ENCODE measurements around the gene BTBD9. TPM values are rescaled to one million over a fixed set of nuclear protein-coding genes. Genes with fewer than 3 reads are reported as not detected.

BTBD9 gene
- total RNA-seq, 4 donors from 2014 or later, result 17.3 to 50.3 (median 37.8) TPM

GRCh38 chr6:38193481-38194281, 446.0 kb downstream of the BTBD9 start:
- Histone ChIP-seq H3K9me3 (no peaks in the 10 kb centered on the region), H3K27me3 (no peaks in the 10 kb centered on the region), H3K4me1 (no peaks in the 10 kb centered on the region), H3K4me3 (no peak overlapping the region), H3K27ac (no peak overlapping the region), H3K36me3 (peaks cover 0 to 6% (median 0%) of the 10 kb centered on the region in 3 donors)
- DNase-seq, result no peak
- TF ChIP-seq CTCF (IDR thresholded peaks at IDR 0.05) (no peak), POLR2A (IDR thresholded peaks at IDR 0.05) (no peak)

GRCh38 chr6:38193051-38193450, 446.7 kb downstream of the BTBD9 start:
- H3K36me3 ChIP-seq, result peaks cover 0 to 6% (median 0%) of the 10 kb centered on the region in 3 donors
- H3K27ac ChIP-seq, result no peak overlapping the region
- no peak overlapping the region for H3K4me3 ChIP-seq
- DNase-seq, result no peak
- H3K9me3 ChIP-seq, result no peaks in the 10 kb centered on the region
- TF ChIP-seq POLR2A (IDR thresholded peaks at IDR 0.05) (no peak), CTCF (IDR thresholded peaks at IDR 0.05) (no peak)
- no peaks in the 10 kb centered on the region for H3K27me3 ChIP-seq
- no peaks in the 10 kb centered on the region for H3K4me1 ChIP-seq

- no peak overlapping the region for H3K27ac ChIP-seq
- no peaks in the 10 kb centered on the region for H3K27me3 ChIP-seq
- no peak overlapping the region for H3K4me3 ChIP-seq
- no peaks in the 10 kb centered on the region for H3K4me1 ChIP-seq
- TF ChIP-seq CTCF (IDR thresholded peaks at IDR 0.05) (no peak), POLR2A (IDR thresholded peaks at IDR 0.05) (no peak)
- peaks cover 0 to 6% (median 0%) of the 10 kb centered on the region in 3 donors for H3K36me3 ChIP-seq
- H3K9me3 ChIP-seq, result no peaks in the 10 kb centered on the region
- no peak for DNase-seq
These were observed 447.2 kb downstream of the BTBD9 start for GRCh38 chr6:38192487-38192886.

GRCh38 chr6:38192011-38192410, 447.7 kb downstream of the BTBD9 start:
- H3K4me1 ChIP-seq, result no peaks in the 10 kb centered on the region
- H3K27ac ChIP-seq, result no peak overlapping the region
- H3K9me3 ChIP-seq, result no peaks in the 10 kb centered on the region
- TF ChIP-seq CTCF (IDR thresholded peaks at IDR 0.05) (no peak), POLR2A (IDR thresholded peaks at IDR 0.05) (no peak)
- DNase-seq, result no peak
- no peaks in the 10 kb centered on the region for H3K27me3 ChIP-seq
- H3K36me3 ChIP-seq, result peaks cover 0 to 6% (median 0%) of the 10 kb centered on the region in 3 donors
- H3K4me3 ChIP-seq, result no peak overlapping the region

GRCh38 chr6:38191418-38191817, 448.3 kb downstream of the BTBD9 start:
- no peak for DNase-seq
- Histone ChIP-seq H3K27ac (no peak overlapping the region), H3K4me3 (no peak overlapping the region), H3K36me3 (peaks cover 0 to 6% (median 0%) of the 10 kb centered on the region in 3 donors), H3K9me3 (no peaks in the 10 kb centered on the region), H3K4me1 (no peaks in the 10 kb centered on the region), H3K27me3 (no peaks in the 10 kb centered on the region)
- TF ChIP-seq POLR2A (IDR thresholded peaks at IDR 0.05) (no peak), CTCF (IDR thresholded peaks at IDR 0.05) (no peak)

Measured in Peyer's patch (tissue), 4 donors.